CD4-positive, alpha-beta T cell treated with Interleukin-21 for 1 hour (primary cell): ENCODE measurements around the gene WNT10A.

Experiments
- DNase-seq: peaks from one replicate; pipeline ENCODE4 v3.0.0-alpha.2; 2020

Gene WNT10A

DNA sequence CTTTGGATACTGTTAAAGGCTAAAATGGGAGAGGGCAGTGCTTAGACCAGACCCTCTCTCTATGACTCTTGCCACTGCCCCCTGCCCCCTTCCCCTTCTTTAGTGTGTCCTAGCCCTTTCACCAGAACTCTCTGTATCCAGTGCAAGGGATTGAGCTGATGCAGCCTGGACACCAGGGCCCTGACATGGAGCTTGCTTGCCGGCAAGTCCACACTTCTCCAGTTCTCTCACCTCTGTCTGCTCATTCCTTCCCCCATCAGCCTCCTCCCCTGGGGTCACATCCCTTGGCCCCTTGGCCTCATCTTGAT, 22.6 kb upstream of the WNT10A start:
- DNase-seq = no peak

DNA sequence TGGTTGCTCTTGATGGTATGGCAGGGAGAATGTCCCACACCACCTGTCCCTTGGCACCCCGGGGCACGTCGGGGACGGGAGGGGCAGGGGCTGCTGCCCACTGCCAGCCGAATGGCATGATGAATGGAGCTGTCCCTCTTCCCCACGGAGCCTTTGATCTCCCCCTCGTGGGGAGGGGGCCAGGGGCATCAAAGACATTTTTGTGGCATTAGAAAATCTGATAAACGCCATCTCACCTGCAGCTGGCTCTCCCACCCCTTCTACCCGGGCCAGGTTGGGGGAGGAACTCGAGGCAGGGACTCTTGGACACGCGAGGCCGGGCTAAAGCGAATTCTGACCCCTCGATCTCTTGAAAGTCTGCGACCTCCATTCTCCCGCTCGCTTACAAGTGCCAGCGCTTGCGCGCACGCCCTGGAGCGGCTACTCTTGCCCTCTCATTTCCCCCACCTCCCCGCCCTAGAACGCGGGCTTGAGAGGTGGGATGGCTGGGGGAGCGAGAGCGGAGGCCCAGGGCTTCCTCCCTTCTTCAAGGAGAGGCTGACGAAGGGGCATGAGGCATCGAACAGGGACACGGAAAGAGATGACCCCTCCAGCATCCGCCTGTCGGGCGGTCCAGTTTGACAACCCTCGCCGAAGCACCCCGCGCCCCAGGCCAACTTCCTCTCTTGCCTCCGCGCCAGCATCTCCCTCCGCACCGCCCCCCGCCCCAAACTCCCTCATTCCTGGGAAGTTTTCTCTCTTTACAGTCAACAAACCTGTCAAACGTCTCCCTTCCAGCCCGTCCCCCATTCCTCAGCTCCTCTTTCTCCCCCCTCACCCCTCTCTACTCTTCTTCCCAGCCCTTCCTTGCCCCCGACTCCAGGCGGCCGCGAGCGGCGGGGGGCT, 21.7 kb upstream of the WNT10A start:
- no peak for DNase-seq

DNA sequence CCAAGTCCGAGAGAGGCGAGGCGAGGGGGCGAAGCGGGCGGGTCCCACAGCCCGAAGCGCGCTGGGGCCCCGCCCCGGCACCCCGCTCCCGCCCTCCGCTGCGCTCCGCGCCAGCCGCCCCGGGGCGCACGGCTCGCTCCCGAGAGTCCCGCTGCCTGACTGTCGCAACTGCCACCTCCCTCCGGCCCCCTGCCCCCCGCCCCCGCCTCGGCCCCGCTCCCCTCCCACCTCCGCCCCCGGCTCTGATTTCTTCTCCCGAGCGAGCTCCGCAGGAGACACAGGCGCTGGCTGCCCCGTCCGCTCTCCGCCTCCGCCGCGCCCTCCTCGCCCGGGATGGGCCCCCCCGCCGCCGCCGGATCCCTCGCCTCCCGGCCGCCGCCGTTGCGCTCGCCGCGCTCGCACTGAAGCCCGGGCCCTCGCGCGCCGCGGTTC, 21.1 kb upstream of the WNT10A start, which contains the start of gene WNT6:
Gene WNT6, plus strand, starts transcription at position 250 of the 432 bp plus-strand sequence. CDS start 233 bp downstream, outside the sequence.
- DNase-seq = no peak

DNA sequence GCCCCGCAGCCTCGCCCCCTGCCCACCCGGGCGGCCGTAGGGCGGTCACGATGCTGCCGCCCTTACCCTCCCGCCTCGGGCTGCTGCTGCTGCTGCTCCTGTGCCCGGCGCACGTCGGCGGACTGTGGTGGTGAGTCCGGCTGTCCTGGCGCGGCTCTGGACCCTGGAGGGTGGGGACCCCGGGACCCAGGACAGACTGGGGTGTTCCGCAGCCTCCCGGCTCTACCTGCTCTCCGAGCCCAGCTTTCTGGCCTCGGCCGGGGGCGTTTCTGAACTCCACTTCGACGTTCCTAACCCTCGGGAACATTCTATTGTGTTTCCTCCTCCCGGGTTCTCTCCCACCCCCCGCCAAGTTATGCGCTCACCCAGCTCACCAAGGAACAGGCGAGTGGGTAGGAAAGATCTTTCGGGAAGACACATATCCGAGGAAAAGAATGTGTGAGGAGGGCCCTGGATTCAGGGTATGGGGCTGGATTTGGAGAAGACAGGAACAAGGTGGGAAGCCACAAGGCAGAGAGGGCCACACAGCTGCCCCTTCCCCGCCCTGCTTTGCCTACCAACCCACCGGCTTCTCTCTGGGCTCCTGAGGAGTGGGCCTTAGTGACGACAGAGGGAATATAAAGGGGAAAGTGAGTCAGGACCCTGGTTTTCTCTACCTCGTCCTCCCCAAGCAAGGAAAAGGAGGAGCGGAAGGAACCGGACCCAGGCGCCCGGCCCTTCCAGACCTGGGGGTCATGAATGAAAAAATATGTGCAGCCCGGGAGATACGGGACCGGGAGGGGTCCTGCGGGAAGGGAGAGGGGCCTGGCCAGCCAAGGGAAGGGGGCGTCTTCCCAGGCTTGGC, 20.4 kb upstream of the WNT10A start:
- no peak for DNase-seq

DNA sequence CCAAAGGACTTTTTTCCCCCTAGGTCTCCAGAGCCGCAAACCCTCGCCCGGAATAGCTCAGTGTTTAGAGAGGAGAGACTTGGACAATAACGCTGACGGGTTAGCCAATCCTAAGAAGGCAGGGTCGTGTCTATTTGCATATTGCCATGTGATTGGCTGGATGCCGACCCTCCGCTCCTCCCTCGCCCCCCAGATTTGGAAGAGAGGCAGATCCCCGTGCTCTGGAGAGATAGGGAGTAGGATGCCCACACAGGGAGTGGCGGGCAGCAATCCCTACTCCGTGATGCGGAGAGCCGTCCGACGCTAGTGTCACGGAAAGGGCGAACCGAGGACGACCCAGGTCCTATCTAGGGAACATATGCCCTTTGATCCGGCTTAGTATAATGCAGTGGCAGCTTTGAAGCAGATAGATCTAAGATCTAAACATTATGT, 19.7 kb upstream of the WNT10A start:
- no peak for DNase-seq

DNA sequence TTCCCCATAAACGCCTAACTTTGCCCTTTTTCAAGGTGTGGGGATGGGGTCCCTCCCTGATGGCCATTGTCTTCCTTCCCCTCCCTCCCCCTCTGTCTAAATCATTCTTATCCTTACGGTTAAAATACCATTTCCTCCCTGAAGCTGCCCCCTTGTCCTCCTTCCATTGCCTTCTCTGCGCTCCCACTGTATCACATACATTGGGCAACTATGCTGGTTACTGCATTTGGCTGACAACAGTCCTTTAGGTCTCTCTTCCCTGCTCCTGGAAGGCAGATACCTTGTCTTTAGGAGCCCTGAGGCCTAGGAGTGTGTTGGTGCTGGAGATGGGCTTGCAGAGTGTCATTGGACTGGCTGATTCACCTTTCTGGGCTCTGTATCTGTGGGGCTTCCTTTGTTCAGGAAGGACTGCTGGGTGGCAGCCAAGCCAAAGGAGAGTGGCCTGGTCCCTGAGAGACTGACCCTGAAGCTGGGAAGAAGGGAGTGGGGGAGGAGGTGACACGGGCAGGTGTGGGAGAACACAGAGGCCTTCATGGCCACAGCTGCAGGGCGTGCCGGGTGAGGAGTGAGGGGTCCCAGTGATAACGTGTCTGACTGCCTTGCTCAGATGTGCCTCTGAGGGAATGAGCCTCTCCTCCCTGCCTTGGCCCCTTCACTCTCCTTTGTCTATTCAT, 18.9 kb upstream of the WNT10A start:
- DNase-seq = no peak

DNA sequence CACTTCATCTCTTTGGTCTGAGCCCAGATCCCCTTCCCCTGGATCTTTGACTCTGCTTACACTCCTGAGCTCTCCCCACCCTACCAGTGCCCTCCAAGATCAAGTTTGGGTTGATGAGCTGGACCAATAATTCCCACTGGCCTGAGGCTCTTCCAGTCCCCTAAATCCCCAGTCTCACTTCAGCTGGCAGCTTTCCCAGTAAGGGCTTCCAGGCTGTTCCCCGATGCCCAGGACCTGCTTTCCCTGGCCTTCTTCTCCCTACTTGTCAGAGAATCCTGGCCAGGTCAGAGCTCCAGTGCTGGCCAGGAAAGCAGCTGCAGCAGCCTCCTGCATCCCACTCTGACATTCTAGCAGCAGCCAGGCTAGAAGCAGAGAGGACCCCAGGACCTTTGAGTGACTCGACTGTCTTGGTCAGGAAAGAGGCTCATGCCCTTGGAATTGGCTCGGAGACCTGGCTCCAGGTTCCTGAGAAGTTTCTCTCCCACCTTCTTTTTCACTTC, 17.6 kb upstream of the WNT10A start:
- no peak for DNase-seq

DNA sequence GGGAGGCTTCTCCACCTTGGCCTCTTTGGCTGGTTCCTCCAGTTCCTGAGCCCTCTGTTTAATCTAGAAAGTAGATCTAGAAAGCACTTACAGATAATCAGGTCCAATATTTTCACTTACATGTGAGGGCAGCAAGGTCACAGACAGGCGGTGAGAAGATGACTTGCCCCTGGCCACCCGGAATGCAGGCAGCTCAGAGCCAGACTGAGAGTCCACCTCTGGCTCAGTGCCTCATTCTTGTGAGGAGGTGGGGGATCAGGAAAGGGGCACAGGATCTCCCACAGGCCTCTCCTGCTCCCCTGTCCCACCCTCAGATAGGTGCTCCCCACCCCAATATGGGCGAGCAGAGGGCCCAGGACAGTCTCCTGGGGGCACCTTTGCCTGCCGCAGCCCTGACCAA, 15.3 kb upstream of the WNT10A start:
- no peak for DNase-seq

DNA sequence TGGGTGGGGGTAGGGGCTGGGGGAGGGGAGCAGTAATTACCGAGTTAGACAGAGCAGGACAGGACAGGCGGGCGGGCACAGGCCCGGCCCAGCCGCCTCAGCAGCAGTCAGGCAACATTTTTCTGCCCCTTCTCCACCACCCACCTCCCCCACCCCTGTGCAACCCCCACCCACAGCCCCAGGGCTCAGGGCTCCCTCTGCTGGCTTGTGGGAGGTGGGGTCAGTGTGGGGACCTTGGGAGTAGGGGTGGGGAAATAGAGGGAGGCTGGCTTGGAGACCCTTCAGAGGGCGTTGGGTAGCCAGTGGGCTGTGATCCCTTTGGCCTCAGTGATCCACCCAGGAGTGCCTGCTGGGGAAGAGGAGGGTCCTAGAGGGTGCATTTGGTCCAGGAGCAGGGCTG, 14.7 kb upstream of the WNT10A start:
- DNase-seq = no peak

DNA sequence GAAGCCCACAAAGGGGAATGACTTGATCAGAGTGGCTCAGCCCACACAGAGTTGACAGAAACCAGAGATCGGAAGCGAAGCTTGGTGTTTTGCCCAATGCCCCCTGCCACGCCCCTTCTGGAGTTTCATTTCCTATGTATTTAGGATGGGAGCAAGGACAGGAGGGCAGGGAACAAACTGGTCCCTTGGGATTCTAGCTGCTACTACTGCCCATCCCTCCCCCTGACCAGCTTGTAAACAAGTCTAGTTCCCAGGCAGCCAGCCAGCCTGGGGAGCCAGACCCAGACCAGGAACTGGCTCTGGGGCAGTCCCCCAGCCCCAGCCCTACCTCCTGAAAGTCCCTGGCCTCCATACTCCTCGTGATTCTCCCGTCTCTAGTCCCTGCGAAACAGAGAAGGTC, 12.8 kb upstream of the WNT10A start:
- no peak for DNase-seq

DNA sequence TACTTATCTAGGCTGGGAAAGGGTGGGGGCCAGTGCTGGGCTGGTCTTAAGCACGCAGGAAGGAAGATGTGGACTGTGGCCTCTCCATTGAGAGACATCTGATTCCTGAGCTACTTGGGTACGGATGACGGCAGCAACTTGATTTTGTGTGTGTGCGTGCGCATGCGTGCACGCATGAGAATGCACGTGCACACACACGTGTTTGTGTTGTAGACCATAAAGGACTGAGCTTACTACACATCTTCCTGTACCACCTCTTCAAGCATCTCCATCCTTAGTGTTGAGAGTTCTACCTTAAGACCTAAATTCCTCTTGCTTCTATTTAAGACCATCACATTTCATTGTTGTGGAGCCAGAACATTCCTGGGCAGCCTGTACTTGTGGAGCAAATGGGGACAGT, 11.6 kb upstream of the WNT10A start:
- no peak for DNase-seq

DNA sequence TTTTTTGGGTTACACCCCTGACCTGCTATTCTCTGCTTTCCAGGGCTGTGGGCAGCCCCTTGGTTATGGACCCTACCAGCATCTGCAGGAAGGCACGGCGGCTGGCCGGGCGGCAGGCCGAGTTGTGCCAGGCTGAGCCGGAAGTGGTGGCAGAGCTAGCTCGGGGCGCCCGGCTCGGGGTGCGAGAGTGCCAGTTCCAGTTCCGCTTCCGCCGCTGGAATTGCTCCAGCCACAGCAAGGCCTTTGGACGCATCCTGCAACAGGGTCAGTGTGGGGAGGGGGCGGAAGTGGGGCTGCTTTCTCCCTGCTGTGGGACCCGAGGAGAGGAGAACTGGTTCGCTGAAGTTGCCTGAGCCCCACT, 9.7 kb upstream of the WNT10A start:
- DNase-seq = no peak

DNA sequence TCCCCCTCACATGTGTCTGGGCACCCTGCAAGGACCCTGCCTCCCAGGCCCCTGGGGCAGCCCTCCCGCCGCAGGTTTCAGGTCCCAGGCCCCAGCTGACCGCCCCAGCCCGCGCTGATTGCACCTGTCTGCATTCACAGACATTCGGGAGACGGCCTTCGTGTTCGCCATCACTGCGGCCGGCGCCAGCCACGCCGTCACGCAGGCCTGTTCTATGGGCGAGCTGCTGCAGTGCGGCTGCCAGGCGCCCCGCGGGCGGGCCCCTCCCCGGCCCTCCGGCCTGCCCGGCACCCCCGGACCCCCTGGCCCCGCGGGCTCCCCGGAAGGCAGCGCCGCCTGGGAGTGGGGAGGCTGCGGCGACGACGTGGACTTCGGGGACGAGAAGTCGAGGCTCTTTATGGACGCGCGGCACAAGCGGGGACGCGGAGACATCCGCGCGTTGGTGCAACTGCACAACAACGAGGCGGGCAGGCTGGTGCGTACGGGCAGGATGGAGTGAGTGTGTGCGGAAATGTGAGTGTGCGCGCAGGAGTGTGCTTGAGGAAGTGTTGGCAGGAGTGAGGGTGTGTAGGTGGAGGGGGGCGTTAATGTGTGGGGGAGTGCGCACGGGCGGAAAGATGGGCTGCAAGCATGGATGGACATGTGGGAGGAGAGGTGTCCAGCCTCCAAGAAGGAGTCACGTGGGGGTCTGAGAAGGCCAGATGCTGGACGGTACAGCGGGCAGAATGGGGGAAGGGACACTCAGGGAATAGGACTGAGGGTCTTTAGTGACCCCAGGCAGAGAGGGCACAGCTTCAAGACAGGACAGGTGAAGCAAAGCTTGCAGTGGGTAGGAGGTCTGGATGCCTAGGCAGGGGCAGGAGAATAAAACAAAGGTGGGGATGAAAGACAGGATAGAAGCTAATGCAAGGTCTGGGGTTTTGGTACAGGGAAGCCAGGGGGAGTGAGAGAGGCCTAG, 9.0 kb upstream of the WNT10A start:
- DNase-seq = peak; percentile 28

DNA sequence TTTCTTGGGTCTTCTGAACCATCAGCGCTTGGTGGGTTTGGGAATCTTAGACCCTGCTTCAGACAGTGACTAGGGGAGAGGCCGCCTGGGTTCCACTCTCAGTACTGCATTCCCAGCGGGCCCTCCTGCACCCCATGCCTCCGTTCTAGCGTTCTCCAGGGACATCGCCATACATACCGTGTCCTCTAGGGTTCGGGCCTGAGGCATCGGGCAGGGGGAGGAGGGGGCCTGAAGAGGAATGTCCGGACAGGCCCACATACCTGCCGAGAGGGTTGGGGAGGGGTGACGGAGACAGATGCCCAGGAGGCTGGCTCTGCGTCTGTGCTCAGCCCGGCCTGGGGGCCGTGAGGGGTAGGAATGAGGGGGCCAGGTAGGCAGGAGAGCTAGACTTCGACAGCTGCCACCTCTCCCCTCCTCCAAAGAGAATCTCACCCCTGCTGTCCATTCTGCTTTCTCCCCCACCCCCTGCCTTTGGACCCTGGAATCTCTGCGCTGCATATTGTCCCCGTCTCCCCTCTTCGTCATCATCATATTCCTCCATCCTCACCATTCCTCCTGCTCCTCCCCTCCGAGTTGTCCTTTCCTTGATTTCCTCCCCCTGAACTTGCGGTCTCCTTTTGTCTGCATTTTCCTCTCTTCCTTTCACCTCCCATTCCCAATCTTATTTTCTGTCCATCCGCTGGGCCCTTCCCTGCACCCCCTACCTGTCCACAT, 7.8 kb upstream of the WNT10A start:
- no peak for DNase-seq

DNA sequence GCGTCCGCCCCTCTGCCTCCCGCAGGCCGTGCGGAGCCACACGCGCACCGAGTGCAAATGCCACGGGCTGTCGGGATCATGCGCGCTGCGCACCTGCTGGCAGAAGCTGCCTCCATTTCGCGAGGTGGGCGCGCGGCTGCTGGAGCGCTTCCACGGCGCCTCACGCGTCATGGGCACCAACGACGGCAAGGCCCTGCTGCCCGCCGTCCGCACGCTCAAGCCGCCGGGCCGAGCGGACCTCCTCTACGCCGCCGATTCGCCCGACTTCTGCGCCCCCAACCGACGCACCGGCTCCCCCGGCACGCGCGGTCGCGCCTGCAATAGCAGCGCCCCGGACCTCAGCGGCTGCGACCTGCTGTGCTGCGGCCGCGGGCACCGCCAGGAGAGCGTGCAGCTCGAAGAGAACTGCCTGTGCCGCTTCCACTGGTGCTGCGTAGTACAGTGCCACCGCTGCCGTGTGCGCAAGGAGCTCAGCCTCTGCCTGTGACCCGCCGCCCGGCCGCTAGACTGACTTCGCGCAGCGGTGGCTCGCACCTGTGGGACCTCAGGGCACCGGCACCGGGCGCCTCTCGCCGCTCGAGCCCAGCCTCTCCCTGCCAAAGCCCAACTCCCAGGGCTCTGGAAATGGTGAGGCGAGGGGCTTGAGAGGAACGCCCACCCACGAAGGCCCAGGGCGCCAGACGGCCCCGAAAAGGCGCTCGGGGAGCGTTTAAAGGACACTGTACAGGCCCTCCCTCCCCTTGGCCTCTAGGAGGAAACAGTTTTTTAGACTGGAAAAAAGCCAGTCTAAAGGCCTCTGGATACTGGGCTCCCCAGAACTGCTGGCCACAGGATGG, 7.1 kb upstream of the WNT10A start:
- no peak for DNase-seq

DNA sequence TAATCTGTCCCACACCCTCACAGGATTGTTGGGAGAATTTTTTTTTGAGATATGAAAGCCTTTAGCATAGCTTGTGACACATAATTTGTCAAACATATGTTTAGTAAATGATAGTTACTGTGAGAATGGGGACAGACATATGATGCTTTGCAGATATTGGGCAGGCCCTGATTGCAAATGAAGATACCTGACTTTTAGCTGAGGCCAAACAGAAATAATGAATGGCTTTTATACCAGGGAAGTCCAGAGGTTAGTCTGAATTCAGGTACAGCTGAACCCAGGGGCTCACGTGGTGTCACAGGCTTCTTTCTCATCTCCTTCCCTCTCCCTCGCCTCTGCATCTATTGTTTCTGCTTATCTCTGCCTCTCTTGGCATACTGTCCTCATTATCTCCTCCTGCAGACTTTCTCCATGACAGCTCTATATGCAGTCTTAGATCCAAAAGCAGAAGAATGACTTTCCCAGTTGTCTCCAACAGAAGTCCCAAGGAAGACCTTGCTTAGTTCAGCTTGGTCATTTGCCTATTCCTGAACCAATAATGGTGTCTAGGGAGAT, 4.9 kb upstream of the WNT10A start:
- no peak for DNase-seq

DNA sequence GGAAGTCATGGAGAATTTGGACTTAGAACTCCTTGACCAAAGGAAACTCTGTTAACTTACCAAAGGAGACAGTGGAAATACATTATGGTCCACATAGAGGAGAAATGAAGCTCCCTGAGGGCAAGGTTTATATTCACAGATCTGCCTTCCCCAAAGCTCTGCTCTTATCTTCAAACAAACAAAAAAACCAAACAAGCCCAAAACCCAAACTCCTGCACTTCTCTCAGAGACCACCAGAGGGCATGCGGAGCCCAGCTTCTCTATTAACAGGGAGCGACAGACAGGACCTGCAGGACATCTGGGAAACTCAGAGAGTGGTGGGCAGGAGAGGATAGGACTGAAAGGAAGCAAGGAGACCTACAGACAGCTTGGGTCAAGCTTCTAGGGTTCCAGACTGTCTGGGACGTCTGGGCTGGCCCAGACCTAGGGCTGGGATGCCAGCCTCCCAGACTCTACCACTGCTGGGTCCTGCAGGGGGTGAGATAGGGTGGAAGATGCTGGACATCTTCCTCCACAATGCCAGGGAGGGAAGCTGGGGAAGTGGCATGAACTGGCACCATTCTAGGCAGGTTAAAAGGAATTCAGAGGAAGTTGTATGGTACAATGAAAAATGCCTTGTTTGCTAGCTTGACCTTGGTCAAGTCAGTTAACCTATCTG, 4.0 kb upstream of the WNT10A start:
- peak; percentile 84 for DNase-seq

DNA sequence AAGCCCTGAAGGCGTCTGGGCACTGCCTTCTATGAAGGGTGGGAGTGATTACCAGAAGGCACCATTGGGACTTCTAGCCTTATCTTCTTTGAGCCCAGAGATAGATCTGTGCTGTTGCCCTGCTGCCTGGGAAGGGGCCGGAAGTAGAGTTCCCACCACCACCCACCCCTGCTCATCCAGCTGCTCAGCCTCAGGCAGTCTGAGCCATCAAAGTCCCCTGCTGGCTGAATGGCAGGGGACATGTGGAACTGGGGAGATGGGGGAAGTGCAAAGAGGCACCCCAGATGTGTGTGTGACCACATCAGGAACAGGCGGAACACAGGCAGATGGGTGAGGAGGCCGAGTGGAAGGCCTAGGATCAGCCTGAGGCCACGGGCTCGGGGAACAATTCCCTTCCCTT, 3.3 kb upstream of the WNT10A start:
- DNase-seq = no peak

DNA sequence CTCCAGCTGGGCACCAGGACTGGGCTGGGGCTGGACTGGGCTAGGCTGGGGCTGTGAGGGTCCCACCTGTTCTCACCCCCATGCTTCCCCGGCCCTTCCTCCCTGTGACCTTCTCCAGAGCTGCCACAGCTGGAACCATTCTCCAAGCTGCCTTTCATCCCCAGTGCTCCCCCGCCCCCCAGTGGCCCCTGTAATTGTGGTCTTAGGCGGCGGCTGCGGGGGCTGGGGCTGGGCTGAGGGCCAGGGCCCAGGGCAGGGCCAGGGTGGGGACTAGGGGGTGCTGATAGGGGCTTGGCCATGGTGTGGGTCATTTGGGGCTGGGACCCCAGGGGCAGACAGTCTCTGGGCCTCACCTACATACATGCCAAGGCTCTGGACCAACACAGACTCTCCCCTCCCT, 2.8 kb upstream of the WNT10A start:
- no peak for DNase-seq

DNA sequence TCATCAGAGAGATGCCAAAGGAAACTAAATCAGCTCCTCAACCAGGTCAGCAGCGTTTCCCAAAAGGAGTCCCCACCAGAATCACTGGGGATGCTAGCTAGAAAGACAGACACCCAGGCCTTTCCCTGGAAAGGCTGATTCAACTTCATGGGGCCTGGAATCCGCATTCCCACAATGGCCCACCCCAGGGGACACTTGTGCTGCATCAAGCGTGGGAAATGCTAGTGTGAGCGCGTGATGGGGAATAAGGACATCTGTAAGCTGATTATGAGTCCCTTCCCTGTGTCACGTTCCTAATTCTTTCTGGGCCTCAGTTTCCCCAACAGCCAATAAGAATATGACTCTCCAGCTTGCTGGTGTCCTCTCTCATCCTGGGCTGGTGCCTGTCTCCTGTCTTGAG, 2.2 kb upstream of the WNT10A start:
- no peak for DNase-seq
